ENCODE measurements around the gene NCS1.

The NCS1 gene

DNA sequence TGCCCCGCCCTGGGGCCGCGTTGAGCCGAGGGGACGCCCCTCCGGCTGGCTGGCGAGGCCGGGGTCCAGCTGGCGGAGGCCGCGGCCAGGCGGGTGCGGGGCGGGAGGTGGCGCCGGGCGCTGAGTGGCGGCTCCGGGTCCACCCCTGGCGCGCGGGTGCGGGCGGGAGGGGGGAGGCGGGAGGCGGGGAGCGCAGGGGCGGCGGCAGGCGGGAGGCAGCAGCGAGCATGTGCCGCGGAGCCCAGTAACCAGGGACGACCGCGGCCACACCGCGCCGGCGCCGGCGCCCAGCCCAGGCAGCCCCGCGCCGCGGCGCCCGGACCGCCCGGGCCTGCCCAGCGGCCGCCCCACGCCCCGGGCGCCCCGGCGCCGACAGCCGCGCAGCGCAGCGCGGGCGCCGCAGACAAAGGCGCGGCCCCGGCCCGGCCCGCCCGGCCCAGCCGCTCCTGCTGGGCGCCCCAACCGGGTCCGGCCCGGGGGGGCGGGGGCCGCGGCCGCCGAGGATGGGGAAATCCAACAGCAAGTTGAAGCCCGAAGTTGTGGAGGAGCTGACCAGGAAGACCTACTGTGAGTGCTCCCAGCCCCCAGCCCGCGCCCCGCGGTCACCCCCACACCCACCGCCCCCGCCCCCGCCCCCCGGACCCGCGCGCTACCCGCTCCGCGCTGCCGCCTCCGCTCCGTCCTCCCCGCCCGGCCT lies at the start of gene NCS1:
Gene NCS1, plus strand, starts transcription at position 244 of the 697 bp plus-strand sequence. Its CDS starts 260 bp downstream, at position 504.
- peak; percentile 24 to 46 for DNase-seq (ENCODE audit: low read depth in 2 of 2)

DNA sequence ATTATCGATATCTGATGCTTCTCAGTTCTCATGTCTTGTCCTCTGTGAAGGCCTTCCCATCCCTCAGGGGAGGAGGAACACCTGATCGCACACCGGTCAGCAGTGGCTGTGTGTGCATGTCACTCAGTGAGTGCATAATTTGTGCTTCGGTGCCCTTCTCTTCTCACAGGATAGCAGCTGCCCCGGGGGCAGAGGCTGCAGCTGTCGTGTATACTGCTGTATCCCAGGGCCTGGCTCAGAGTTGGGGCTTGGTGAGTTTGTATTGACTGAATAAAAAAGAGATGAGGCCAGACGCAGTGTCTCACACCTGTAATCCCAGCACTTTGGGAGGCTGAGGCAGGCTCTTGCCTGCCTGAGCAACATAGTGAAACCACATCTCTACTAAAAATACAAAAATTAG lies 49.7 kb upstream of the NCS1 start:
- no peak for DNase-seq (ENCODE audit: low read depth in 2 of 2)

DNA sequence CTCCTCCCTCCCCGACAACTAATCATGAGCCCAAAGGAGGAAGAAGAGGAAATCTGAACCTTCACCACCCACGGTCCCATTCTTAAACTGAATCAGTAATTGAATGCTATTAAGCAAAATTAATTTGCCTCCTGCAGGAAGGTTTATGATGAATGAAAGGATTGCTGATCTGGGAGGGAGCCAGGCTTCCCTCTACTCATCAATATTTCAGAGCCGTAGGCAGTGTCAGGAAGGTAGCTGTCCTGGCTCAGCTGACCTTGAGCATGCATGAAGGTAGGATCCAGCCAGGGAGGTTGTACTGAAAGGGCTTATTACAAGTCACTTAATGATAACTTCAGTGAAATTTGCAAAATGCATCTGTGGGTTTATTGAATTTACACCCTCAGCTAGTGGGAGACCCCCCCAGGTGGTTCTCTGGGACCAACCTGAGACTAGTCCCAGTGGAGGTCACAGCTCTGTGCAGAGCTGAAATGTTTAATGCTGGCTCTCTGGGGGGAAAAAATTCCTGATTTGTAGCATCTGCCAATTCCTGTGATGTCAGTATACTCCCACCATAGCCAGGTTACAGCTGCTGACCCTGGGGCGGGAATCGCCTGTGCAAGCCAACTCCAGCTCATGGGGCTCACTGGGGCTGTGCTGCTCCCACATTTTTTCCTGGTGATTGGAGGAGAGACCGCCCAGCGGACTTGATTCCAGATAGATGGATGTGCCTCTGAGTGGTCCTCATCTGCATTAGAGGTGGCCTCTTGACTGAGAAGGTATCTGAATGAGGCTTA lies 47.9 kb upstream of the NCS1 start:
- DNase-seq (ENCODE audit: low read depth in 2 of 2): no peak

DNA sequence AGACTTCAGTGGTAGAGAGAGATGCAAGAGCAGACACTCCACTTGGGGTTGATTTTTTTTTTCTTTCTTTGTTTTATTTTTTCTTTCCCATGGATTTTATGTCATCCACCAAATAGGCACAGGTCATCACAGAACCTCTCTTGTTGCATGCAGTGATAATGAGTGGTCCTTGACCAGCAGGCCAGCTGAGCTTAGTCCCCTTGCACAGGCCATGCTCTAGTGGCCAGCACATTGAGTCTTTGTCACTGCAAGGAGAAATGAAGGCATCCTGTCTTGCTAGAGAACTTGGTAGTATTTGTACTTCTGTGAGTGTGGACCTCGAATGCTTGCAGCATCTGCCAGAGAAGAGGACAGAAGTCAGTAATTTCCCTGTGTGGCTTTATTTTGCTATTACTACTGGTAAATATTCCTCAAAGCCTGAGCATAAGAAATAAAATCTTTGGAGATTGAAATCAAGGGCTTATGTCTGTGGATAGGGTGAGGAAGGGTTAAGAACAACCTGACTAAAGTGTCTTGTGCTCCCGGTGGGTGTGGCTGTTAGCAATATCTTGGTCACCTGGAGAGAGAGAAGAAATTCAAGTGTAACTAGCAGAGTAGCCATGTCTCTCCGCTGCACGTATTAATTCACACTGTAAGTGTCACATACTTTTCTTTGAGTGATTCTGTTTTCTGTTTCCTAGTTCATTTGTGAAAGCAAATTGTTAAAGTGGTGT lies 45.3 kb upstream of the NCS1 start:
- no peak for DNase-seq (ENCODE audit: low read depth in 2 of 2)

DNA sequence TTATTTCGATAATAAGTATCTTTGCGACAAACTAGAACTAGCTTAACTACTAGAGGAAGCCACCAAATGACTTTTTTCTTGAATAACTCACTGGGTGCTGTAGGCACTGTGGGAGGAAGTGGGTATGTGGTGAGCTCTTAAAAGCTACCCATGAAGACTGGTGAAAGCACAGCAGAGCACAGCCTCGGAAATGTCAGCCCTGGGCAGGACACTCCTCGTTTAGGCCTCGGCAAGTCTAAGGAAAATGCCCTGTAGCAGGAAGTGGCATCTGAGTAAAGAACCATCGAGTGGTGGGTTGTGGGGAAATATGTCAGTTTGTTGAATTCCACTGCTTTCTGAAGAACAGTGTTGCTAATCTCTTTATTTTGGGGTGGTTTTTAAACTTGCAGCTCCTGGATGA lies 44.0 kb upstream of the NCS1 start:
- DNase-seq (ENCODE audit: low read depth in 2 of 2): peak; percentile 62 to 69

DNA sequence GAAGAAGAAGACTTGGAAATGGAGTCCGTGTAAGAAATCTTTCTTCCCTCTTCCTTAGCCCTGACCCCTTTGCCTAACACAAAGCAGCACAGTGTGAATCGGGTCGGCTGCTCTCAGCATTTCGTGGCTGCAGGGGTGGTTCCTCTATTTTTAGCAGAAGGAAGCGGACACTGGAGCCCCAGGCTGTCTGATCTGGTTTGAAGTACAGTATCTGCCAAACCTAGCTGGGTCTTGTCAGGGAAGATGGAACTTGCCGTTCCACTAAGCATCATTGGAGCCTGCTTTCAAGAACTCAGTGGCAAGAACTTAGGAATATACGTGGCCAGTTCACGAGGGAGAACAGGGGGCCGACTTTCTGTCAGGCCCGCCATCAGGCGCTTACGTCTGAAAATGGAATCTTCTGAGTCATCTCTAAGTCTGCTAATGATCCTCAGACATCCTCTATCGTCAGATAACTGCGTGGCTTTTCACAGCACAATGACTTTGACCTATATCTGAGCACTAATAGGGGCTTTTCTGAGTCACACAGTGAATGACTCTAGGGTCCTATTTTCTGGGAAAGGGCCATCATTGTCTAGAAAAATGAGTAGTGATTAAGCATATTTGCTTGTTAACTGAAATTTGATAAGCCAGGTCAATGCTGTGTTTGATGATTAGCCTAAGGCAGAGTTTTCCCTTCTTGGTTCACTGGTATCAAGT lies 43.3 kb upstream of the NCS1 start:
- DNase-seq (ENCODE audit: low read depth in 2 of 2): peak in 1 of 2 donors; percentile 60

DNA sequence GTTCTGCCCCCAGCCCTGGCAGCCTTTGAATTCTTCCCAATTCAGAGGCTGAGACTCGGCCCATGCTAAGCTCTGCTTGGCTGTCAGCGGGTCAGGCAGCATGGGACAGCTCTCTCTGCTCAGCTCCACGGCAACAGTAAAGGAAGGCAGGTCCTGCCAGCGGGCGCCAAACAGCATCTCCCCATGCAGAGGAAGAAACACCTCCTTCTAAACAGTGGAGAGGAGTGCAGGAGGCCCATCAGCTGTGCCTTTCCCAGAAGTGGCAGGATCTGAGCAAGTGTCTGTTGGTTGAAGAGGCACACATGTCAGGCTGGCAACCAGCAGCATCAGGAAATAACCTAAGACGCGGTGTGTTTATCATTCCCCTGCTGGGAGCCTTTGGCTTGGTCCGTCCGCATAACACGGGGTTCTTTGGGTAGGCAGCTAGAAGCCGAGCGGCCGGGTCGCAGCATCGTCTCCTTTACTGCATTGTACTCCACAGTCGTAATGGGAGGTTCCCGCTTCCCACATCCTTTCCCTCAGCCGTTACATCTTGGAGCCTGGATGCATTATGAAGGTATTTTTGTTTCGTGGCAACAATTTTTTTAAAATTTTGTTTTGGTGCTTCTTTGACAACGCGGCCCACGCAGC lies 42.7 kb upstream of the NCS1 start:
- DNase-seq (ENCODE audit: low read depth in 2 of 2): no peak

DNA sequence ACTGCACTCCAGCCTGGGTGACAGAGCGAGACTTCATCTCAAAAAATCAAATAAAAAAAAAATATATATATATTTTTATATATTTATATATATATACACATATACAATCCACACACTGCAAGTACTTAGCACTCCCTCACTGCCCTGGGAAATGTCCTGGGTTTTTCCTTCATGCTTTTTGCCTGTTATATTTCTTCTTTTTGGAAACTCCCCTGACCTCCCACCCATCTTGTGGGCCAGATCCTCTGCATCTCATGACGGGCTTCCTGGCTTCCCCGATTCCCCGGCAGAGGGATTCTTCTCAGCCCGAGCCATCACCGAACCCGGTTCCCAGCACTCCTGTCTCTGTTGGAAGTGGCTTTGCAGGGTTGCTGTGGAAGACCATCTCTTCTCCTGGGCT lies 39.5 kb upstream of the NCS1 start:
- no peak for DNase-seq (ENCODE audit: low read depth in 2 of 2)

DNA sequence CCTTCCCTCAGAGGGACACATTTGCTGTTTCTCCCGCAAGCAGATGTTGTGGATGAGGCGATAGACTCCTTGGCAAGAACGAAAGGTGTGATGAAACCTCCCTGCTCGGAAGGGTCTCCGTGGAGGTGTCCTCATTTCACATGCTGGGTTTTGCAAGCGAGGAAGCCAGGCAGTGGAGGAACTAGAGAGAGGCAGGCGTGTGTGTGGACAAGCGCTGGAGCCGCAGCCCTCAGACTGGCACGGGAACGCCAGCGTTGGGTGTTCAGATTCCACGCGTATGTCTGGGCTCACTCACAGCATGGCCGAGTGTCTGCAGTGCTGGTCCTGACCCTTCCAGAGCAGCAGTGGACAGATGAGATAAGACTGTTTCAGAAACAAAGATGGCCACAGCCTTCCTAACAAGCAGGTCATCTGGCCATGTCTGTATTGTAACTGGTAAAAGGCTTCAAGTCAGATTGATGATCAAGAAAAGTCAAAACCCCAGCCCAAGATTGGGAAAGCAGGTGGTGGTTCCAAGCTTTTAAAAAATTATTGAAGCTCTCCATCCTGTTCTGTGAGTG lies 35.0 kb upstream of the NCS1 start:
- no peak for DNase-seq (ENCODE audit: low read depth in 2 of 2)

DNA sequence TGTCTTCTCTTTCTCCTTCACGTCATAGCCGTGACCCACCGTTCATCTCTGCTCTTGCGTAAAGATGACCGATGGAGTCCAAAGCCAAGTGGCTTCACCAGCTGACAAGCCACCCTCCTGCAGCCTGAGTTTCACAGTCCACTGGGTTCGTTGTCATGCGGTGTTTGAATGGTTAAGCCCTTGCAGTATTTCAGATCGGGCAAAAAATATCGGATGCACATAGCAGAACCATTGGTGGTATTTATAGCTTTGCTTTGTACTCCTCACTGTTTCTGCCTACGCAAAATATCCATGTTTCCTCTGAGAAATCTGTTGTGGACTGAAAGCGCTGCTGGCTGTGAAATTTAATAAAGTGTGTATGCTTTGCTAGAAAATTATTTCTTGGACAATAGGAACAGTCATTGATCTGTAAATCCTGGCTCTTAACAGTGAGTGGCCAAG lies 34.5 kb upstream of the NCS1 start:
- DNase-seq (ENCODE audit: low read depth in 2 of 2): no peak

DNA sequence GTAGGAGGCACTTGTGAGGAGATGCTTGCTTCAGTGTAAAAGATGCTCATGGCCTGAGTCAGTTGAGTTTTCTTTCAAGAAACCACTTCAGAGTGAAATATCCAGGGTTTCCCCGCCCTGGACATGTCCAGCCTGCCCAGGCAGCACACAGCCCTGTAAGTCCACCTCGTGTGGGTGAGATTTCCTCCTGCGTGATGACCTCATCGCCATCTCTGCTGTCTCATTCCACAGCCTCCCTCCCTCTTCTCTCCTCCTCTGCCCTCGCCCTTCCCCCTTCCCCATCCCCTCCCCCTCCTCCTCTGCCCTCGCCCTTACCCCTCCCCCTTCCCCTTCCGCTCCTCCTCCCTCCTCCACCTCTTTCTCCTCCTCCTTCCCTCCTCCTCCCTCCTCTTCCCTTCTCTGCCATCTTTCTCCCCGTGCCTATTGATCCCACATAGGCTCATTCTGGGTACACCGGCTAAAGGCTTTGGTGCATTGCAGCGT lies 34.0 kb upstream of the NCS1 start:
- DNase-seq (ENCODE audit: low read depth in 2 of 2): no peak

DNA sequence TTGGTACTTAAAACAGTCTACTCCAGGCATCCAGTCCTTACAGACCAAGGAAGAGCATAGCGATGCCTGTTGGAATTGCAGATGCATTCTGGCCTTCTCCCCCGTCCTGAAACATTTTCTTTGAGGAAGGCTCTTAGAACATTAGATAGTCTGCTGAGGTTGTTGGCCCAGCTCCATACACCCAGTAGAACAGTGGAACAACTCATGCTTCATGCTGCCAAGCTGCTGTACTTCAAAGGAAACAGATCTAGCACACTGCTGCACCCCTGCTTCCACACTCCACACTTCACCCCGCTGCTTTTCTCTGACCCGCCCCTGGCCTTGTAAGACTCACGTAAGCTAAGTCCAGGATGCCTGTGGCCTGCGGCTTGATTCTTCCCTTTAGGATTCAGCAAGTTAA lies 33.4 kb upstream of the NCS1 start:
- DNase-seq (ENCODE audit: low read depth in 2 of 2): no peak

DNA sequence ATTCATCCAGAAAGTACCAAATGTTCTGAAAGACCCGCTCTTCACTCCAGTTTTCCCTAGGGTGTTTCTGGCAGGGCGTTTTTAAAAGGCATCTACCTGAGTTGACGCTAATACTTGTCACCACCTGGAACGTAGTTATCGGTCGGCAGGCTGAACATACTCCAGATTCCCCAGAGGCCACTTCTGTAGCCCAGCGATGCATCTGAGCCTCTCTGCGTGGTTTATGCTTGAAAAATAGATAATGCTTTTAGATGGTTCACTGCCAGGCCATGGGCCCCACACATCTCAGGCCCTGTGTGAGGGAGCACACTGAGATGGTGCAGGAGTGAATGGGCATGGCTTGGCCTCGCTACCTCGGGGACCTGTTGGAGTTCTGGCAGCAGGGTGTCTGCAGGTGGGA lies 33.0 kb upstream of the NCS1 start:
- no peak for DNase-seq (ENCODE audit: low read depth in 2 of 2)

DNA sequence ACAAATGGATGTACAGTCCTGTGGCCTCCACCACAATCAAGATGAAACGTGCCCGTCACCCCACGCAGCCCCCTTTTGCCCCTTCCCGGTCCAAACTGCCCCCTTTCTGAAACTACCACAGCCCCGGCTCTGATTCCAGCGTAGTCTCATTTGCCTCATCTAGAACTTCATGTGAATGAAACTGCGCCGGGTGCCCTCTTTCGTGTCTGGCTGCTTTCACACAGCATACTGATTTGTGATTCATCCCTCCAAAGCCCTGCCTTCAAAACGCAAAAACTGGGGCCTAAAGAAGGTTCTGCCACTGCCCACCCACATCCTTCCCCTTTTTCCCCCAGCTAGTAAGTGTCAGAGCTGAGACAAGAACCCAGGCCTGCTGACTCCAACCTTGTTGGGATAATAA lies 31.5 kb upstream of the NCS1 start:
- DNase-seq (ENCODE audit: low read depth in 2 of 2): peak in 1 of 2 donors; percentile 20

DNA sequence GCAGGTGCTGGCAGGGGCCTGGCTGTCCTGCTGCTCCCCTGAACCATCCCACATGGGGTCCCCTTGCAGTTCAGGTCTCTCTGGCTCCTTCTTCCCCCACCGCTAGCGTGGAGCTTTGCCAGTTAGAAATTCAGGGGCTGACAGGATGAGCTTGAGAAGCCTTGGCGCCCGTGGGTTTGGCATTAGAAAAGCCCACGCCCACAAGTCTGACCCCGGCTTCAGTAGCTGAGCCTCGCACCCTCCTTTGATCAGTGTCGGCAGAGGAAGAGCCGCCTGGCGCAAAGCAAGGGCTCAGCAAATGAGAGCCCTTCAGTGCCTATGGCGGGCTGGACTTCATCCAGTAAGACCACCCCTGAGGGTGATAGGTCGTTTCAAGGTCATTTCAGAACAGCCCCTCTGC lies 30.1 kb upstream of the NCS1 start:
- no peak for DNase-seq (ENCODE audit: low read depth in 2 of 2)

DNA sequence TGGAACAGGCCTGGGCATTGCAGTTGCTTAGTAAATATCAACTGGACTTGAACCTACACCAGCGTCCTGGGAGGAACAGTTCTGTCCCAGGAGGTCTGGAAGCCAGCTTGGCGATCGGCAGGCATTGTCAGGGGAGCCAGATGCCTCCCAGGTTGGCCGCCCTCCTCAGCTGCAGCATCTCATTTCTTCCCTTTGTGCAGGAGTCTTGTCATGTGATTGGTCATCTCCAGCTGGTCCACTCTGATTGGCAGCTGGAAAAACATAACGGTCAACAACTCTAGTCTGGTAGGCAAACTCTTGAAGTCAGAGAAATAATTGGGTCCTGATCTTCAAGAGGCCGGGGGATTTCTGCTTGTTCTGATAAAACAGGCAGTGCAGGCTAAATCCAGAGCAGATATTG lies 29.6 kb upstream of the NCS1 start:
- DNase-seq (ENCODE audit: low read depth in 2 of 2): no peak

DNA sequence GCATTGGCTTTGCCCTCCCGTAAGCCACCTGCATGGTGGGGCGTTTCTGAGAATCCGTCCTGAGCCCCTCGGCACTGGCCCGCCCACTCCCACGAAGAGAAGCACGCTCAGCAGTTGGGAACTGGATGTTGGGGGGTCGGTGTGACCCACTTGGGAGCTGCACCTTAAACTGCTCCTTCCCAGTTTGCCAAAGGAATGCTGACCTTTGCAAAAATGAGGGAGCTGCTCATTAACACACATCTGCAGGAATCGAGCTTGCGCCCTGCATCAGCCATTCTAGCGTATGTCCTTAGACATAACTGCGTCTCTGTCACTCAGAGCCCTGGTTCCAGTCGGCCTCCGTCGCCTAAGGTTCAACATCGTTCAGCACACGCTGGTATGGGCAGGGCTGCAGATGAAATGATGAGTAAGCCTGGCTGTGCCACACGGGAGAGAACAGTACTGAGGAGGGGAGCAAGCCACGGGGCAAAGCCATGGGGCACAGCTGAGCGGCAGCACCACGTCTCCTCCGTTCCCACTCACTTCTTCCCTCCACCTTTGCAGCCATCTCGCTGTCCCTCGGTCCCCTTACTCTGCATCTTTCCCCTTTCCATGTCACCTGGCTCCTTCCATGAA lies 28.8 kb upstream of the NCS1 start:
- DNase-seq (ENCODE audit: low read depth in 2 of 2): no peak

DNA sequence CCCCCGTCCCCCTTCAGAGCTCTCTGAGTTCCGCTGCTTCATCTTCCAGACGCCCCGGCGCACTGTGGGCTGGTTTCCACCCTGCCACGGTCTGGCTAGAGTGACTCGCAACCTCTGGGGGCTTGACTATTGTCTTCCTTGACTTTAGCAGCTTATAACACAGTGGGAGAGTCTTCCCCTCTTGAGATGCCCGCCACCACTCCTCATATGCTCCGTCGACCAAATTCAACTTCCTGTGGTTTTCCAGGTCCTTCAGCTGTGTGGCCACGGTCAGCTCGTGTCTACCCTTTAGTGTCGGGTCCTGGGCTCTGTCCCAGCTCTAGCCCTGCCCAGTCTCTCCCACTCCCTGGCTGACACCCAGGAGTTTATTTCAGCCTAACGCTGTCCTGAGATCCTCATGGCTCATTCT lies 28.2 kb upstream of the NCS1 start:
- no peak for DNase-seq (ENCODE audit: low read depth in 2 of 2)

DNA sequence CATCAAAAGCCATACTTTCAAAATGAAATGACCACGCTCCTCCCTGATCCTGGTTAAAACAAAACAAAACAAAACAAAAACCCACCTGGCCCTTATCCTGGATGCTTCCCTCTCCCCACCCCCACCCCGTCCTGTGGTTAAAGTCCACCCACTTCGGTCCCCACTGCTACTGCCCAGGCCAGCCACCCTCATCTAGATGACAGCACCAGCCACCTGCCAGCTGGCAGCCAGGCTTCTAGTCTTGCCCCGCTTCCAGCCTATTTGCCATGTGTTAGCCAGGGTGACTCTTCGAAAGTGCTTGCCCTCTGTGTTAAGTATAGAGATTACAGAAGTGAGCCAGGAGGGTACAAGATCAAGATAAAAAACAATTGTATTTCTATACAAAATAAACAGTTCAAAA lies 27.5 kb upstream of the NCS1 start:
- DNase-seq (ENCODE audit: low read depth in 2 of 2): no peak

DNA sequence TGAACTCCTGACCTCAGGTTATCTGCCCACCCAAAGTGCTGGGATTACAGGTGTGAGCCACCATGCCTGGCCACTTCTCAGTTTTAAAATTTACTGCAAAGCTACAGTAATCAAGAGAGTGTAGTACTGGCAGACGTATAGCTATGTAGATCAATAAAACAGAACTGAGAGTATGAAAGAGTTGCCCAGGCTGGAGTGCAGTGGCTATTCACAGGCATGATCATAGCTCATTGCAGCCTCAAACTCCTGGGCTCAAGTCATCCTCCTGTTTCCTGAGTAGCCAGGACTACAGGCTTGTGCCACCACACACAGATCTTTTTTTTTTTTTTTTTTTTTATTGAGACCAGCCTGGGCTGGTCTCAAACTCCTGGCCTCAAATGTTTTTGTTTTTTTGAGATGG lies 26.5 kb upstream of the NCS1 start:
- no peak for DNase-seq (ENCODE audit: low read depth in 2 of 2)

DNA sequence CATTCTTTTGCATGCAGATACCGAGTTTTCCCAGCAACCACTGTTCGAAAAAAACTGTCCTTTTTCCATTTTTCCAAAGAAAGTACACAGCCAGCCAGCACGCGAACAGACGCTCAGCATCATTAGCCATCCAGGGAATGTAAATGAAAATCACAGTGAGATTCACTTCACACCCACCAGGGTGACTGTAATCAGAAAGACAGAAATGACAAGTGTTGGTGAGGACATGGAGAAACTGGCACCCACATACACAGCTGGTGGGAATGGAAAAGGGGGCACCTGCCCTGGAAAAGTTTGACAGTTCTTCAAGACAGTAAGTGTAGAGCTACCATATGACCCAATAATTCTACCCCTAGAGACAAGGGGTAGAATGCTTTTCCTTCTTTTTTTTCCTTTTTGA lies 25.0 kb upstream of the NCS1 start:
- no peak for DNase-seq (ENCODE audit: low read depth in 2 of 2)

All from stimulated activated CD8-positive, alpha-beta memory T cell treated with anti-CD3 and anti-CD28 coated beads, Interleukin-15, amount 100 ng/mL, for 4 hours (primary cell).